ENCODE data around the gene GLIS1.

The GLIS1 gene

GRCh38 chr1:53735681-53736080 lies 3.3 kb downstream of the GLIS1 start:
- no peak for DNase-seq

GRCh38 chr1:53735261-53735660 lies 3.7 kb downstream of the GLIS1 start:
- no peak for DNase-seq

GRCh38 chr1:53734650-53735211 lies 4.2 kb downstream of the GLIS1 start:
- DNase-seq = no peak

- DNase-seq = no peak
Measured at GRCh38 chr1:53733975-53734649, 4.9 kb downstream of the GLIS1 start.

GRCh38 chr1:53733447-53733931 lies 5.5 kb downstream of the GLIS1 start:
- DNase-seq = no peak

- DNase-seq = no peak
Measured at GRCh38 chr1:53732912-53733317, 6.0 kb downstream of the GLIS1 start.

- no peak for DNase-seq
Measured at GRCh38 chr1:53732409-53732808, 6.6 kb downstream of the GLIS1 start.

- no peak for DNase-seq
Measured at GRCh38 chr1:53731779-53732305, 7.1 kb downstream of the GLIS1 start.

GRCh38 chr1:53731043-53731600 lies 7.8 kb downstream of the GLIS1 start:
- no peak for DNase-seq

GRCh38 chr1:53730224-53730865 lies 8.6 kb downstream of the GLIS1 start:
- no peak for DNase-seq

- no peak for DNase-seq
Measured at GRCh38 chr1:53729456-53730223, 9.3 kb downstream of the GLIS1 start.

- no peak for DNase-seq
Measured at GRCh38 chr1:53728702-53729455, 10.1 kb downstream of the GLIS1 start.

- no peak for DNase-seq
Measured at GRCh38 chr1:53728196-53728595, 10.8 kb downstream of the GLIS1 start.

GRCh38 chr1:53727461-53728092 lies 11.4 kb downstream of the GLIS1 start:
- no peak for DNase-seq

GRCh38 chr1:53726009-53726600 lies 12.9 kb downstream of the GLIS1 start:
- DNase-seq = no peak

GRCh38 chr1:53725238-53725689 lies 13.7 kb downstream of the GLIS1 start:
- DNase-seq = no peak

GRCh38 chr1:53722025-53722424 lies 16.9 kb downstream of the GLIS1 start:
- no peak for DNase-seq

- DNase-seq = no peak
Measured at GRCh38 chr1:53721088-53721487, 17.9 kb downstream of the GLIS1 start.

GRCh38 chr1:53719469-53719868 lies 19.5 kb downstream of the GLIS1 start:
- DNase-seq = no peak

- DNase-seq = no peak
Measured at GRCh38 chr1:53718443-53718842, 20.5 kb downstream of the GLIS1 start.
